PC-3 (cell line): ENCODE measurements around the gene TPPP.

Experiments
- CTCF ChIP-seq: fragments of 300-600 bp; sonication (generic); conservative IDR thresholded peaks from 2 replicates; pipeline ENCODE4 v1.5.1; 2017; ENCODE audit warnings: antibody characterized with exemption, low read depth, mild to moderate bottlenecking, low read length
- EZH2 ChIP-seq: fragments of 300-600 bp; sonication (generic); IDR thresholded peaks from one replicate; pipeline ENCODE4 v1.6.1; 2017; ENCODE audit warnings: antibody characterized with exemption, mild to moderate bottlenecking, low read length; ENCODE audit not compliant: unreplicated experiment

- TF ChIP-seq CTCF (no peak), EZH2 (no peak)
These were observed 71.8 kb downstream of the TPPP start for GRCh38 chr5:621341-621761.
